Measurements from ENCODE around the gene SLC10A1.

SLC10A1 gene

DNA sequence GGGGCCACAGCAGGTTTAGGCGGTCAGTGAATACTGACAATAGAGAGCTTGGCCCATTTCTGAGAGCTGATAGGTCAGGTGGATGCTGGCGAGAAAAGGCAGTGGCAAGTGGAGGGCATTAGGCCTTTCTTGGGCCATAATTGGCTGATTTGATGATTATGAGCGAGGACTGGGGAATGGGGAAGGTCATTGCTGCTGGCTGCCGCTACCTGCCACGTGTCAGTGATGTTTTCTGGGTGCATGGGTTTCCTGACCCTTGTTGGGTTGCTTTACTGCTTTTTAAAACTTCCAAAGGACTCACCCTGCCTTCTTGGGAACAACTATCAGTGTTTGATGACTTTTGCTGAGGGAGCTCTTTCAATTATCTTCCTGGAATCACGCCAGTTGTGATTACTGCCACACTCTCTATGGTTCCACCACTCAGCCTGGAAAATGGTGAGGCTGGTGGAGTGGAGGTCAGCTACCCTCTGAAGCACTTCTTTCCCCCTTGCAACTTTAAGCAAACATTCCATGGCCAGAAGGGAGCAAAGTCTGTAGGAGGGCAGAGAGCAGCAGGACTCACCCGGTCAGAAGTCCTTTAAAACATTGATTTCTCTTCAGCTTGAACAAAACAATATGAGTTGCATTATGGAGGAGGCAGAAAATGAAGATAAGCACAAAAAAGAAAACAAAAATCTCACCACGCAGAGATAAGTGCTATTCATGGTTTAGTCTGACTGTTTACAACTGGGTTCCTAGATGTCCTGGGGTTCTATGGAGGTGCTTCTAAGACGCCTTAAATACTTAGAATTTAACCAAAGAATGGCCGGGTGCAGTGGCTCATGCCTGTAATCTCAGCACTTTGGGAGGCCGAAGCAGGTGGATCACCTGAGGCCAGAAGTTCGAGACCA is 12.1 kb upstream of the SLC10A1 start:
- no peak for DNase-seq

DNA sequence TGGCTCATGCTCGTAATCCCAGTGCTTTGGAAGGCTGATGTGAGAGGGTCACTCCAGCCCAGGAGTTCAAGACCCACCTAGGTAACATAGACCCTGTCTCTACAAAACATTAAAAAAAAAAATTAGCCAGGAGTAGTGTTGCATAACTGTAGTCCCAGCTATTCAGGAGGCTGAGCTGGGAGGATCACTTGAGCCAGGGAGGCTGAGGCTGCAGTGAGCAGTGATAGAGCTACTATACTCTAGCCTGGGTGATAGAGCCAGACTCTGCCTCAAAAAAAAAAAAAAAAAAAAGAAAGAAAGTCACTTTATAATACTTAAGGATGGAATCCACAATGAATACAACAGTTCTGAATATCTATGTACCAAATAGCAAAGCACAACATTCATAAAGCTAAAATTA is 10.2 kb upstream of the SLC10A1 start:
- DNase-seq = no peak

DNA sequence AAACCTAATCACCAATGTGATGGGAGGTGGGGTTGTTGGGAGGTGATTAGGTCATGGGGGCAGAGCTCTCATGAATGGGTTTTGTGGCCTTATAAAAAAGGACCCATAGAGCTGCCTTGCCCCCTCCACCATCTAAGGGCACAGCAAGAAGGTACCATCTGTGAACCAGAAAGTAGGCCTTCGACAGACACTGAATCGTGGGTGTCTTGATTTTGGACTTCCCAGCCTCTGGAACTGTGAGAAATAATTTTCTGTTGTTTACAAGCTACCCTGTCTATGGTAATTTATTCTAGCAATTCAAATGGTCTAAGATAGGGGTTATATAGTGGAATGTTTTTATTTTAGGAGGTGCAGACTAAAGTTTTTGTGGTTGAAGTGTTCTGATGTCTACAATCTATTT is 7.9 kb upstream of the SLC10A1 start:
- no peak for DNase-seq

GRCh38 chr14:69803753-69804152 is 6.7 kb upstream of the SLC10A1 start:
- DNase-seq = no peak

DNA sequence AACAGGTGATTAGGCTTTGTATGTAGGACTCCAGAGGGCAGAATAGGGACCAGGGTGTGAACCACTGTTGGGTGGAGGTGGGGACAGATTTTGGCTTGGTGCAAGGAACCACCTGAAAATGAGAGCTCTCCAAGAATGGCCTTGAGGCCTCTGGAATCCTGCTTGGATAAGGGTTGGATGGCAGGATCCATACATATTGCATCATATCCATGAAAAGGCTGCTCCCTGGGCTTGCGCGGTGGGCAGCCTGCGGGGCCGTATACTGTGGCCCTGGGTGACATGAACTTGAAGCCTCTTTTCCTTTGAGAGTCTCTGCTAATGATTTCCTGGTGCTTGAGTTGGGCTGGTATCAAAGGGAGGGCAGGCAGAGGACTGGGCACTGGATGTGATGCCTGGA is 1.3 kb upstream of the SLC10A1 start:
- no peak for DNase-seq

GRCh38 chr14:69797573-69798338 is 715 bp upstream of the SLC10A1 start:
- no peak for DNase-seq

DNA sequence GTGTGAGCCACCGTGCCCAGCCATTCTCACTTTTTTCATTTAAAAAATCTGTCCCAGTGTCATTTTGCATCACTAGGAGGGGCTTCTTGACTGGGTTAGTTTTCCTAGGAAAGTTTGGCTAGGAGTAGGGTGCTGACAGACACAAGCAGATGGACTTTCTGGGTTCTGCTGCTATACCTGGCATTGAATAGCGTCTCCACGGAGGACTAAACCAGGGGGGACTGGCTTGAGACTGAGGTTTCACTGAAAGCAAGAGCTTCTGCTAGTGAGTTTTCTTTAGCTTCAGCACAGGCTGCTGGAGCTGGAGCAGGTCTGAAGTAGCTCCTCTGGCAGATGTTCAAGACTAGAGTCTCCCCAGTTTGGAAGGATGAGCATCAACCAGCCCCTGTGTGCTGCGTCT is 1.4 kb downstream of the SLC10A1 start:
- no peak for DNase-seq

GRCh38 chr14:69794791-69795190 is 2.2 kb downstream of the SLC10A1 start:
- no peak for DNase-seq

DNA sequence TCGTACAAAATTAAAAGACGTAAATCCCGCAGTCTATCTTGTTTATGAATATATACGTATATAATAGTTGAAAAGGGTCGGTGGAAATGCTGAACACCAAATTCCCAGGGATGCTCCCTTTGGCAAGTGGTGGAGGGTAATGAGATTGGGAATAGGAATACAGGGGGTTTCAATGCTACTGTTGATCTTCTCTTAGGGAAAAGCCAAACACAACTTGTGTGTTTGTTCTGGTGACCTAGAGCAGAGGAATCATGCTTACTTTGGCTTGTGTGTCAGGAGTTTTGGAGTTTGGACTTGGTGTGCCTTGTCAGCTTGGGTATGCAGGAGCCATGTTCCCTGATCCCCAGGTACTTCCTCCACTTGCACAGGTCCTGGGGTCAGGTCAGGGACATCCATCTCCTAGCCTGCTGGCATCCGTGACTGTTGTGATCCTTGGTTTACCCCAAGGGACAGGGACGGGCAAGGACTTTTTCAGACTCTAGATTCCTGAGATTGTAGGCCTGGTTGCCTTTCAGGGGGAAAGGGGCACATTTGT is 4.1 kb downstream of the SLC10A1 start:
- DNase-seq = no peak

DNA sequence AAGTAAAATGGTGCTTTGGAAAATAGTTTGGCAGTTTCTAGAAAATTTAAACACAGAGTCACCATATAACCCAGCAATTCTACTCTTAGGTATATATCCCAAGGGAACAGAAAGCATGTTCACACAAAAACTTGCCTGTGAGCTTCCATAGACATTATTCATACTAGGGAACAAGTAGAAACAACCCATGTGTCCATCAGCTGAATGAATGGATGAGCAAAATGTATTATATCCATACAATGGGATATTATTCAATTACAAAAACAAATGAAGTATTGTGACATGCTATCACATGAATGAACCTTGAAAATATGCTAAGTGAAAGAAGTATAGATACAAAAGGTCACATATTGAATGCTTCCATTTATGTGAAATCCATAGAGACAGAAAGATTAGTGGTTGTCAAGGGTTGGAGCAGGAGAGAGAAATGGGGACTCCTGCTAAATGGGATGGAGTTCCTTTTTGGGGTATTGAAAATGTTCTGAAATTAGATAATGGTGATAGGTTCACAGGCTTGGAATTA is 7.9 kb downstream of the SLC10A1 start:
- DNase-seq = no peak

DNA sequence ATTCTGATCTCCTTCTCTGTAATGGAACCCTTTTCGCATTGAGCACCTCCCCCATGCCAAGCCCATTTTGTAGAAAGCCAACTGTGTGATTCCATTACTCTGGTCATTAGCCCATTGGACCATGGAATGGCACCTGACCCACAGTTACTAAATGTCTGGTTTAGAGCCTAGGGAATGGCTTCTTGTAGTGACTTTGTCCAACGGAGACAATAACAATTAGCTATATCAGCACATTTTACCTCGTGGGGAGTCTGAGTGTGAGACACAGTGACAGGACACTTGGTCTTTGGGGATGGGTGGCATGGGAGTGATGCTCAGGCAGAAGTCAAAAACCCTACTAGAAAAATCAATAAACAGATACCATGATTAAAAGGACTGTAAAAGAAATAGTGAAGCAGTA is 10.4 kb downstream of the SLC10A1 start:
- no peak for DNase-seq

- no peak for DNase-seq
These were observed 12.1 kb downstream of the SLC10A1 start for GRCh38 chr14:69784942-69785341.

GRCh38 chr14:69780952-69781351 is 16.1 kb downstream of the SLC10A1 start:
- DNase-seq = no peak

GRCh38 chr14:69780092-69780491 is 16.9 kb downstream of the SLC10A1 start:
- no peak for DNase-seq

DNA sequence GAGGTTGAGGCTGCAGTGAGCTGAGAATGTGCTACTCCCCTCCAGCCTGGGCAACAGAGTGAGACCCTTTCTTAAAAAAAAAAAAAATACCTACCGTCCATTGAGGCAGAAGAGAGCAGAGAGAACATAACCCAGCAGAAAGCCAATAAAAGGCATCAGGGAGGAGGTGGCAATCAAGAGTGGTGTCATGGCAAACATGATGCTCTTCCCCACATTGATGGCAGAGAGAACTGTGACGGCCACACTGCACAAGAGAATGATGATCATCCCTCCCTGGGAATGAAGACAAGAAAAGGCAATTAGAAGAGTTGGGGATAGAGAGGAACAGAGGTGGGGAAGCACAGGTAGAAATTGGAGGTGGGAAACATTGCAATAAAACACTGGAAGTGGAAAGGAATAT is 18.0 kb downstream of the SLC10A1 start:
- DNase-seq = no peak

- DNase-seq = no peak
These were observed 20.1 kb downstream of the SLC10A1 start for GRCh38 chr14:69776875-69777453.

DNA sequence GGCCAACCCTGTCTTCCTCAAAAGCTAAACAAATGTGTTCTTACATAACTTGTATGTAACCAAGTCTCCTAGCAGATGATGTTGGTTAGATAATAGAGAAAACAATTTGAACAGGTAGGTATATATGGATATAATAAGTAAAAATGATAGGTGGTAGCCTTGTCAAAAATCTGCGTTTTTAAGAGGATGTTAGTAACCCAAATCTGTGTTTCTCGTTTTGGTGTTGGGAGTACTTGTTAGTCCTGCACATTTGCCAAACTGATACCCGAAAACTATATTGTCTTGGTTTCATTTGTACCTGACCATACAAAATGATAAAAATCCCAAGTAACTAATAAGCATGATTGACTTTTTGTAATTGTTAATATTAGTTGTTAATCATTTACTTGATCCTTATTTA is 22.0 kb downstream of the SLC10A1 start:
- no peak for DNase-seq

DNA sequence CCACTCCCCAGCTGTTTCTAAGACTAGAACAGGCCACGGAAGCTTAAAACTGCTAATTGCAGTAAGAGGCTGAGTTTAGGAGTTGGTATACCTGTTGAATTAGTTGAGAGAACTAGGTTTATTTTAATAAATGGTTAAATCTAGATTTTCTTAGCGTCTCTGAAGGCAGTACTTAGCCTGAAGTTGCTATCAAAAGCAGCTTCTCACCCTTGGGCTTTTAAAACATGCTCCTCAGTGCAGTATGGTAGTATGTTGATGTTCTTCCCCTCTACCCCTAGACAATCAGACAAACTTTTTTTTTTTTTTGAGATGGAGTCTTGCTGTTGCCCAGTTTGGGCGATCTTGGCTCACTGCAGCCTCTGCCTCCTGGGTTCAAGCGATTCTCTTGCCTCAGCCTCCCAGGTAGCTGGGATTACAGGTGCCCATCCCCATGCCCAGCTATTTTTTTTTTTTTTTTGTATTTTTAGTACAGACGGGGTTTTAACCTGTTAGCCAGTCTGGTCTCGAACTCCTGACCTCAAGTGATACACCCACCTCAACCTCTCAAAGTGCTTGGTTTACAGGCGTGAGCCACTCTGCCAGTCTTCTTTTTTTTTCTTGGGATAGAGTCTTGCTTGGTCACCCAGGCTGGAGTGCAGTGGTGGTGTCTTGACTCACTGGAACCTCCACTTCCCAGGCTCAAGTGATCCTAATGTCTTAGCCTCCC is 23.3 kb downstream of the SLC10A1 start:
- no peak for DNase-seq

- DNase-seq = no peak
These were observed 24.7 kb downstream of the SLC10A1 start for GRCh38 chr14:69772082-69773017.

GRCh38 chr14:69771136-69771535 is 25.9 kb downstream of the SLC10A1 start:
- no peak for DNase-seq

DNA sequence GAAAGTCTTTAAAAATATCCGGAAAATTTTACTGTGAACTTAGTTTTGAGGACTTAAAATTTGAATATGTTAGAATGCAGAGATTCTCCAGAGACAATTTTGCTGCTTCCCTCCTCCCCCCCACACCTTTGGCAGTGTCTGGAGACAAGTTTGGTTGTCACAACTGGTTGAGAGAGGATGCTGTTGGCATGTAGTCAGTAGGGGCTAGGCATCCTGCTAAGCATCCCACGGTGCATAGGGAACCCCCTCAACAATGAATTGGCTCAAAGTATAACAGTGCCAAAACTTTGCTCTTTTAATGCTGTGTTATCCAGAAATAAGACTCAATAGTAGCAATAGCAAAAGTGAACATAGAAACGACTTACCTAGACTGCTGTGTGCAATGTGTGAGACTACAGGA is 26.5 kb downstream of the SLC10A1 start:
- no peak for DNase-seq

DNA sequence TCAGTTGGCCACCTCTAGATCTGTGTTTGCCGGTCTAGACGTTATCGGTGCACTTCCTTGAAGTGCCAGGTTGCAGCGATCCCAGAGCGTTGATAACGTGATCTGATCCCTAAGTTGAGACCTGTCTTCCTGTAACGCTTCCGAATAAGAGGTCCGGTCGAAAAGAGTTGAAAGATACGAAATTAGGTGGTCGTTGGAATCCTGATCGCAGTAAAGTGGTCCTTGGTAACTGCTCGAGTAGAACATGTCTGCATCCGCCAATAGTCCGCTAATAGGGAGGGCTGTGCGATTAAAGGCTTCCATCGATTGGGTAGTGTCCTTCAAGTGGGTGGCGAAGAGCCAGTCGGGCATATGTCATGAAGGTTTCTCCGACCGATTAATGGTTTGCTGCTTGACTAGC is 27.4 kb downstream of the SLC10A1 start:
- no peak for DNase-seq

All from NCI-H187 (cell line).